ENCODE data around the gene ZNF292.
"Not testable (repeated sequence)": the region's sequence is repeated elsewhere in the genome, so short reads cannot be mapped to it uniquely, and the experiment has no call there.

ZNF292 gene

GRCh38 chr6:87277123-87277522 is 121.8 kb downstream of the ZNF292 start:
- no peak for DNase-seq (ENCODE audit: low read depth)

DNA sequence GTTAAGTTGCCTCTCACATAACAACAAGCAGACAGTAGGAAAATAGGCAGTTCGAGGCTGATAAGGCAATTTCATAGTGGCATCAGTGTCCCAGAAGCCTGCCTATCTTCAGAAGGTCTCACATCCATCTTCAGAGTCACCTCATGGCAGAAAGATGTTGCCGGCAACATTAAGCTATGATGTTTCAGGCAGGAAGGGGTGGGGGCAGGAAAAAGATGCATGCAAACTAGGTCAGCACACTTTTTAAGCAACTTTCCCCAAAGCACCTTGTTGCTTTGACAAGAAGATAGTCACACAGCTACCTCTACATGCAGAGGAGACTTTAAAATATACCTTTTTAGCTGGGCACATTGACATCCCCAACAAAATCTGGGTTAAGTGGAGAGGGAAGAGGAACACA is 123.8 kb downstream of the ZNF292 start:
- DNase-seq (ENCODE audit: low read depth) = no peak

DNA sequence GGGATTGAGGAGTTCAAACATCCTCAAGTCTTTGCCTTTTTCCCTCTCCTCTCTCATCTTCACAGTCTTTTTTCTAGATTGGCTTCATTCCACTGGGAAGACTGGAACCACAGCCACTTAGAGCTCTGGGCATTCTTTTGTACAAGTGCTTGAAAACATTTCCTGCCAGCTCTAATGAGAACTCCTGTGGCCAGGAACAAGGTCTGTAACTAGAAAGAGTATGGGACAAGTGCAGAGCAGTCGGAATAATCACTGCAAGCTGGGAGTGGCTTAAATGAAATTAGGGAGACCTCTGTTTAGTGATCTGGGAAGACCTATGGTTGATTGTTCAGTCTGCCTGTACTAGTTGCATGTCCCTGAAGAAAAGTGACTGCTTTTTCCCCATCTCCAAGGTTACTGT is 126.1 kb downstream of the ZNF292 start:
- DNase-seq (ENCODE audit: low read depth) = no peak

- DNase-seq (ENCODE audit: low read depth) = no peak
Measured at GRCh38 chr6:87282743-87283142, 127.4 kb downstream of the ZNF292 start.

GRCh38 chr6:87283461-87283860 is 128.1 kb downstream of the ZNF292 start:
- DNase-seq (ENCODE audit: low read depth) = no peak

DNA sequence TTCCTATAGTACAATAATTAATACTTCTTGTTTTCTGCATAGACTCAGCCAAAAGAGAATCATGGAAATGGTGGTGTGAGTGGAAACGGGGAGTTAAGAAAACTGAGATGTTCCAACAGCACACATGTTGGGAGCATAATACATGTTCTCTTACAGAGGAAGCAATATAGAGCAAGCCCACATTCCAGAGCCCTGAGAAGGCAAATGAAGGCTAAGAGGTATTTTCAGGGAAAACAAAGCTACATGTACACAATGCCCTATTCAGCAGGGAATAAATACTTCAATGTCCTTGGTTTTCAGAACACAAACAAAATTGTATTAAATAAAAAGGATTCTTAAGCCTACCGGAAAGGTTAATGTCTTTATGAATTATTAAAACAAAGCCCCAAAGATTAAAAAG is 131.9 kb downstream of the ZNF292 start:
- no peak for DNase-seq (ENCODE audit: low read depth)

DNA sequence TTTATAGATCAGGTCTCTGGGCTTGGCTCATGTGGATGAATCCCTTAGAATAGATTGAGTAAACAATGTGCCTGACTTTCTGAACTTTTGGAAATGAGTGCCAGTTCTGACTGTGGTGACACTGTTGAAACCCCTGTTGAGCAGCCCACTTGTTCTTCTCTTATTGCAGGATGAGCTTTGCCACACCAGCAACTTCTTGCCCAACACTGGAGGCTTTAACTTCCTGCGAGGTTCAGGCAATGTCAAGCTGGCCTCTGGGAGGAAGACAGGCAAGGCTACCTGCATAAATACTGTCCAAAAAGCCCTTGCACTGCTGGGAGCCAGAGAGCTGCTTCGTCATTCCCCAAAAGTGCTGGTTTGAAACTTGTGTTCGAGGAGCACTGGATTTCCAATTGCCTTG is 134.2 kb downstream of the ZNF292 start:
- no peak for DNase-seq (ENCODE audit: low read depth)

GRCh38 chr6:87291883-87292282 is 136.5 kb downstream of the ZNF292 start:
- no peak for DNase-seq (ENCODE audit: low read depth)

DNA sequence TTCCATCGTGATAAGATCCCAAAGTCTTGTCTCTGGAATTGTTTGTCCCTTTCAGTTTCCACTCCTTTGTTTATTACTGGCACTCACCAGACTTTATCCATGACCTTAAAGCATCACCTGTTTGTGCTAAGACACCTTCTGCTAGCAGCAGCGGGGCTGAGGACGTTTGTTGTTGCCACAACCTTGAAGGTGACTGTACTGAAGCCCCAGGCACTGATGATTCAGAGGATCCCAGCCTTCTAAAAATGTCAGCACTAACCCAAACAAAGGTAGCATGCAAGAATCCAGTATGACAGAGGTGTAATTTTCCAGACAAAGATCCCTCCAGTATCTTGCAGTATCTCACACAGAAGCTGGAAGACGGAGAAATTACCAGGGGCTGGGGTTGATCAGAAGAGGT is 138.2 kb downstream of the ZNF292 start:
- DNase-seq (ENCODE audit: low read depth) = no peak

DNA sequence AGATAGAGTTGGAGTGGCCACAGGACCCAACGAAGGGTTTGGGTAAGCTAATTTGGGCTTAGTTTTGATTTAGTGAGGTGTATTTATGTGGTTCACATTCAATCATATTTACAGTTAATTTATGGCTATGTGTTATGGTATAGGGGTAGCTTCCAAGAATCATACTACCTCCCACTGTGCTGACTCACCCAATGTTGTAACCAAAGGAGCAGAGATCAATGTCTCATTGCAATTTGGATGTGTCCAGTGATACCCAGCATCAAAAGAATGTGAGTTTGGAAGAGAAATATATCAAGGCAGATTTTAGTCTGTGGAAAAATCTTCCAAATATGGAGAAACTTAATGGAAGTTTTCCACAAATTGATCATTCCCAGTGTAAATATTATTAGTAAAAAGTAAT is 141.8 kb downstream of the ZNF292 start:
- DNase-seq (ENCODE audit: low read depth) = no peak

GRCh38 chr6:87301277-87301676 is 145.9 kb downstream of the ZNF292 start:
- not testable (repeated sequence) for DNase-seq (ENCODE audit: low read depth)

DNA sequence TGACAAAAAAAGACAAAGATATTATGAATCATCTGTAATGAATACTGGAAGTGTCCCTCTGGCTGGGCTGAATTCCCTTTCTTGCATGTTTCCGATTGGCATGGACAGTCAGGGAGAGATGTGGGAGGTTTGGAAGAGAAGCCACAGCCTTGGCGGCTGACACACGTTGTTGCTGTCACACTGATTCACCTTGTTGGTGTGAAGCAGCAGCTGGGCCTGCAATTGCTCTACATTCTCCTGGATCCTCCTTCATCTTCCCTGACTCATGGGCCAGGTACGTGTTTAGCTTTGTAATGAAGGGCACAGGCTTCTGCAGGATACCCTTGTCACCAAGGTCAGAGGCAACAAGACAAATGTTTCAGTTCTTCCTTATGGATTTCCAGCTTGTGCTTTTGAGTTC is 153.6 kb downstream of the ZNF292 start:
- no peak for DNase-seq (ENCODE audit: low read depth)

GRCh38 chr6:87312860-87313259 is 157.5 kb downstream of the ZNF292 start:
- DNase-seq (ENCODE audit: low read depth) = no peak
